ENCODE measurements around the gene TTLL12. TPM values are rescaled to one million over a fixed set of nuclear protein-coding genes. Genes with fewer than 3 reads are reported as not detected.

Gene TTLL12
- total RNA-seq, 1 experiment from 2014 or later = 100 TPM

- CTCF ChIA-PET = interaction anchor here (1.9 kb wide), 1 partner anchor 20 kb away, joined by 11 read pairs; no protein-coding TSS in a partner anchor
- RAD21 ChIA-PET (ENCODE audit: low non-redundant PET in 1 of 2, low total read pairs in 2 of 2, uncharacterized antibody in 2 of 2, unreplicated experiment in 2 of 2) = no interaction called here
- TF ChIP-seq EZH2phosphoT487 (IDR thresholded peaks at IDR 0.05; ENCODE audit: borderline replicate concordance) (no peak), FOSL1 (IDR thresholded peaks at IDR 0.05; ENCODE audit: low read depth) (no peak), ZNF274 (IDR thresholded peaks at IDR 0.05; ENCODE audit: low read depth, low read length) (no peak), POLR2A (IDR thresholded peaks at IDR 0.05; ENCODE audit: borderline replicate concordance, extremely low read depth, insufficient read depth, insufficient read length) (no peak), ELF1 (IDR thresholded peaks at IDR 0.05; ENCODE audit: borderline replicate concordance, low read depth) (no peak), JUND (IDR thresholded peaks at IDR 0.05) (no peak), POLR2AphosphoS5 (IDR thresholded peaks at IDR 0.05; ENCODE audit: low read depth, low read length) (no peak), EZH2 (IDR thresholded peaks at IDR 0.05) (no peak), ZFX (IDR thresholded peaks at IDR 0.05) (no peak), TCF7L2 (IDR thresholded peaks at IDR 0.05; ENCODE audit: borderline replicate concordance, extremely low read depth, insufficient read depth, insufficient read length) (no peak), RAD21 (IDR thresholded peaks at IDR 0.05; ENCODE audit: low read depth) (no peak), REST (IDR thresholded peaks at IDR 0.05; ENCODE audit: low read depth) (no peak), SIN3A (IDR thresholded peaks at IDR 0.05; ENCODE audit: low read depth) (no peak)
- TF ChIP-seq, protein P1, sequence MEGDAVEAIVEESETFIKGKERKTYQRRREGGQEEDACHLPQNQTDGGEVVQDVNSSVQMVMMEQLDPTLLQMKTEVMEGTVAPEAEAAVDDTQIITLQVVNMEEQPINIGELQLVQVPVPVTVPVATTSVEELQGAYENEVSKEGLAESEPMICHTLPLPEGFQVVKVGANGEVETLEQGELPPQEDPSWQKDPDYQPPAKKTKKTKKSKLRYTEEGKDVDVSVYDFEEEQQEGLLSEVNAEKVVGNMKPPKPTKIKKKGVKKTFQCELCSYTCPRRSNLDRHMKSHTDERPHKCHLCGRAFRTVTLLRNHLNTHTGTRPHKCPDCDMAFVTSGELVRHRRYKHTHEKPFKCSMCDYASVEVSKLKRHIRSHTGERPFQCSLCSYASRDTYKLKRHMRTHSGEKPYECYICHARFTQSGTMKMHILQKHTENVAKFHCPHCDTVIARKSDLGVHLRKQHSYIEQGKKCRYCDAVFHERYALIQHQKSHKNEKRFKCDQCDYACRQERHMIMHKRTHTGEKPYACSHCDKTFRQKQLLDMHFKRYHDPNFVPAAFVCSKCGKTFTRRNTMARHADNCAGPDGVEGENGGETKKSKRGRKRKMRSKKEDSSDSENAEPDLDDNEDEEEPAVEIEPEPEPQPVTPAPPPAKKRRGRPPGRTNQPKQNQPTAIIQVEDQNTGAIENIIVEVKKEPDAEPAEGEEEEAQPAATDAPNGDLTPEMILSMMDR (IDR thresholded peaks at IDR 0.05 in 2 of 3, conservative IDR thresholded peaks at IDR 0.05 in 1 of 3; ENCODE audit: borderline replicate concordance in 1 of 3, insufficient read depth in 1 of 3, low read depth in 2 of 3, low read length in 2 of 3) = no peak
- TF ChIP-seq, protein P2, sequence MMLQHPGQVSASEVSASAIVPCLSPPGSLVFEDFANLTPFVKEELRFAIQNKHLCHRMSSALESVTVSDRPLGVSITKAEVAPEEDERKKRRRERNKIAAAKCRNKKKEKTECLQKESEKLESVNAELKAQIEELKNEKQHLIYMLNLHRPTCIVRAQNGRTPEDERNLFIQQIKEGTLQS (IDR thresholded peaks at IDR 0.05) = no peak
- TF ChIP-seq, protein P3, sequence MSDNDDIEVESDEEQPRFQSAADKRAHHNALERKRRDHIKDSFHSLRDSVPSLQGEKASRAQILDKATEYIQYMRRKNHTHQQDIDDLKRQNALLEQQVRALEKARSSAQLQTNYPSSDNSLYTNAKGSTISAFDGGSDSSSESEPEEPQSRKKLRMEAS (IDR thresholded peaks at IDR 0.05) = no peak
- Histone ChIP-seq H4K20me1 (ENCODE audit: insufficient read depth) (no peaks in the 10 kb centered on the region), H2AFZ (ENCODE audit: low read depth, low read length, poor library complexity, severe bottlenecking) (no peak overlapping the region), H3K27me3 (ENCODE audit: insufficient read depth, low read length) (no peaks in the 10 kb centered on the region), H3K4me2 (ENCODE audit: low read length) (peak overlapping the region; percentile 45), H3K9ac (ENCODE audit: low read length) (no peak overlapping the region), H3K36me3 (ENCODE audit: control insufficient read depth in 1 of 2, insufficient read depth in 2 of 2, low read length in 2 of 2) (no peaks in the 10 kb centered on the region), H3K79me2 (ENCODE audit: insufficient read depth, low read length) (no peaks in the 10 kb centered on the region), H3K27ac (ENCODE audit: low read depth, low read length) (no peak overlapping the region), H3K9me2 (ENCODE audit: insufficient read depth) (no peaks in the 10 kb centered on the region), H3K4me1 (ENCODE audit: control insufficient read depth in 1 of 2, insufficient read depth in 2 of 2, low read length in 2 of 2) (peaks cover 0 to 11% of the 10 kb centered on the region in 2 experiments; a peak in 2 of 4 replicates), H3K9me3 (ENCODE audit: control insufficient read depth in 1 of 2, insufficient read depth in 1 of 2, low read depth in 1 of 2, low read length in 2 of 2) (no peaks in the 10 kb centered on the region), H3K4me3 (replicated peaks in 1 of 2; ENCODE audit: low read depth in 1 of 2, low read length in 2 of 2) (no peak overlapping the region)
- DNase-seq (ENCODE audit: low read depth, low spot score) (no peak), ATAC-seq (peak; percentile 12; the same call in 1 of the 2 replicates)
- intact Hi-C loops (cut with micrococcal nuclease) = no loop called here
- POLR2A ChIA-PET = no interaction called here
- BruUV-seq (replicated peaks) = no TSS peak
These were observed 20.5 kb upstream of the TTLL12 start for GRCh38 chr22:43207386-43207785.

Measured in HCT116 (cell line).